B cell (primary cell): Measurements from ENCODE around the gene VILL. TPM values are rescaled to one million over a fixed set of nuclear protein-coding genes. Genes with fewer than 3 reads are reported as not detected.

ENCODE experiments used
- ATAC-seq: fragments of 200-7000 bp; cut with Tn5 transposase; one replicate; pipeline ENCODE4 v1.10.0; 2021; ENCODE audit warnings: low read depth, mild to moderate bottlenecking, moderate number of reproducible peaks, moderate library complexity
- CTCF ChIA-PET: fragments of 350-600 bp; sonication (Branson Sonifier 250); formaldehyde crosslinking; loops from one replicate; lab custom pipeline; 2021; ENCODE audit warnings: antibody characterized with exemption, inconsistent platforms; lab: Charles Lee
- POLR2A ChIA-PET: fragments of 350-600 bp; sonication (Branson Sonifier 250); formaldehyde crosslinking; loops from one replicate; lab custom pipeline; 2021; ENCODE audit warnings: antibody characterized with exemption; lab: Charles Lee
- DNase-seq: peaks from one replicate; pipeline ENCODE4 v3.0.0; 2013
- H2AFZ ChIP-seq: 2 replicates; pipeline ENCODE4 v1.6.1; 2012; ENCODE audit warnings: mild to moderate bottlenecking, low read depth, low read length; ENCODE audit not compliant: insufficient read depth, poor library complexity, severe bottlenecking
- H3K27ac ChIP-seq, 2 donors: 1 replicate in 1 of 2; 2 replicates in 1 of 2; pipeline ENCODE4 v1.5.1; 2012 to 2013; ENCODE audit warnings: low read length in 2 of 2, mild to moderate bottlenecking in 2 of 2, moderate library complexity in 1 of 2
- H3K27me3 ChIP-seq, 4 experiments: fragments of 200-600 bp in 1 of 4; sonication (generic) in 1 of 4; replicated peaks in 1 of 4; 1 replicate in 2 of 4; 2 replicates in 2 of 4; pipeline versions ENCODE4 v1.6.1 to v1.7.0; 2013 to 2016; ENCODE audit warnings: low read length in 3 of 4, mild to moderate bottlenecking in 2 of 4, mixed read lengths in 1 of 4, moderate library complexity in 1 of 4; ENCODE audit not compliant: insufficient read depth in 4 of 4, control insufficient read depth in 3 of 4; ENCODE audit errors: control extremely low read depth in 1 of 4
- H3K36me3 ChIP-seq, 2 experiments: replicated peaks in 1 of 2; 1 replicate in 1 of 2; 2 replicates in 1 of 2; pipeline versions ENCODE4 v1.6.1 to v1.7.1; 2013; ENCODE audit warnings: low read length in 1 of 2; ENCODE audit not compliant: insufficient read depth in 2 of 2, control insufficient read depth in 1 of 2; ENCODE audit errors: control extremely low read depth in 1 of 2, extremely low read depth in 1 of 2
- H3K4me1 ChIP-seq, 2 donors: fragments of 200-600 bp in 1 of 2; sonication (generic) in 1 of 2; 1 replicate in 1 of 2; 2 replicates in 1 of 2; pipeline versions ENCODE4 v1.5.1 to v1.6.1; 2013 to 2017; ENCODE audit warnings: low read length in 2 of 2; ENCODE audit not compliant: control insufficient read depth in 2 of 2, insufficient read depth in 2 of 2
- H3K4me2 ChIP-seq: replicated peaks from 2 replicates; pipeline ENCODE3; 2012; ENCODE audit warnings: mild to moderate bottlenecking, low read depth, low read length; ENCODE audit not compliant: poor library complexity, severe bottlenecking
- H3K4me3 ChIP-seq, 5 experiments: fragments of 200-600 bp in 1 of 5; sonication (generic) in 1 of 5; 1 replicate in 3 of 5; 2 replicates in 2 of 5; pipeline versions ENCODE4 v1.5.1 to v1.7.0; 2011 to 2016; ENCODE audit warnings: low read length in 4 of 5, mild to moderate bottlenecking in 4 of 5, low read depth in 2 of 5, control low read depth in 1 of 5, moderate library complexity in 1 of 5; ENCODE audit not compliant: insufficient read depth in 1 of 5; ENCODE audit errors: control extremely low read depth in 1 of 5, extremely low read depth in 1 of 5
- H3K79me2 ChIP-seq: fragments of 200-600 bp; sonication (generic); one replicate; pipeline ENCODE4 v1.6.0; 2016; ENCODE audit warnings: low read length; ENCODE audit not compliant: control insufficient read depth, insufficient read depth
- H3K9ac ChIP-seq: fragments of 200-600 bp; sonication (generic); 2 replicates; pipeline ENCODE4 v1.6.1; 2017; ENCODE audit warnings: mild to moderate bottlenecking, low read length, moderate library complexity
- H3K9me3 ChIP-seq, 3 donors: one replicate each; pipeline versions ENCODE4 v1.6.1 to v1.7.1; 2013; ENCODE audit warnings: low read length in 2 of 3; ENCODE audit not compliant: control insufficient read depth in 2 of 3, insufficient read depth in 1 of 3; ENCODE audit errors: control extremely low read depth in 1 of 3
- H4K20me1 ChIP-seq: 2 replicates; pipeline ENCODE4 v1.6.0; 2012; ENCODE audit warnings: mild to moderate bottlenecking, low read length; ENCODE audit not compliant: insufficient read depth, control insufficient read depth, poor library complexity, severe bottlenecking
- H3K27ac Mint-ChIP-seq: one replicate; pipeline ENCODE4 v1.8.0; 2021; ENCODE audit warnings: mixed read lengths
- H3K27me3 Mint-ChIP-seq: one replicate; pipeline ENCODE4 v1.8.0; 2021; ENCODE audit warnings: mixed read lengths
- H3K4me1 Mint-ChIP-seq: one replicate; pipeline ENCODE4 v1.8.0; 2021; ENCODE audit warnings: mixed read lengths
- H3K4me3 Mint-ChIP-seq: one replicate; pipeline ENCODE4 v1.8.0; 2021; ENCODE audit warnings: mixed read lengths
- H3K9me3 Mint-ChIP-seq: one replicate; pipeline ENCODE4 v1.8.0; 2022; ENCODE audit warnings: mixed read lengths; ENCODE audit not compliant: insufficient read depth
- CTCF ChIP-seq: fragments of 200-600 bp; IDR thresholded peaks from one replicate; pipeline ENCODE4 v1.8.0; 2022; ENCODE audit warnings: antibody characterized with exemption, mild to moderate bottlenecking
- EZH2 ChIP-seq: IDR thresholded peaks from 2 replicates; pipeline ENCODE4 v1.6.1; 2012; ENCODE audit warnings: borderline replicate concordance, low read depth, mild to moderate bottlenecking, moderate library complexity, low read length; ENCODE audit not compliant: insufficient read depth, poor library complexity, severe bottlenecking
- WGBS: methylation state at CpG from one replicate; pipeline ENCODE4 v1.1.5; 2013; ENCODE audit warnings: missing lambda C conversion rate; ENCODE audit not compliant: insufficient coverage; 5-methylcytosine and 5-hydroxymethylcytosine counted together
- intact Hi-C: fragments of 100-400 bp; cut with micrococcal nuclease; formaldehyde crosslinking; loops from one replicate; pipeline ENCODE4 v1.10.0; 2022
- polyA plus RNA-seq: library from polyadenylated mRNA; depleted of rRNA; stranded (reverse); fragments of >200 nt; gene quantifications from 2 replicates; pipeline ENCODE4 v1.2.3, GENCODE V29; 2012
- total RNA-seq, 2 donors: library from RNA; stranded (reverse); fragments of 120-200 nt in 1 of 2; gene quantifications; 1 replicate in 1 of 2; 2 replicates in 1 of 2; pipeline versions ENCODE4 v1.2.3 to v1.2.4, GENCODE V29; 2013 to 2022

VILL gene
- total and polyA plus RNA-seq, 2 donors (not counting 1 experiment from before 2014, with no cell fraction given): 35.2 to 46.4 TPM

- CTCF ChIA-PET: interaction anchor here (1.0 to 2.6 kb wide), 2 partner anchors 13 to 17 kb away, joined by 4 to 9 read pairs; no protein-coding TSS in a partner anchor
Measured at GRCh38 chr3:37986479-37987314, 3.9 kb upstream of the VILL start.

More at GRCh38 chr3:37986479-37987314, 3.9 kb upstream of the VILL start:
- intact Hi-C loops: no loop called here
- no peak overlapping the region for H3K4me2 ChIP-seq
- 92% methylated on average over 11 of the region's 12 CpGs for WGBS
- no peak overlapping the region for H3K27ac ChIP-seq
- H3K4me3 Mint-ChIP-seq: no peak overlapping the region
- no peaks in the 10 kb centered on the region for H3K4me1 ChIP-seq
- H3K9ac ChIP-seq: no peak overlapping the region
- DNase-seq (no peak), ATAC-seq (no peak)
- POLR2A ChIA-PET: no interaction called here
- no peak overlapping the region for H3K27ac Mint-ChIP-seq
- no peaks in the 10 kb centered on the region for H3K4me1 Mint-ChIP-seq
- no peak overlapping the region for H2AFZ ChIP-seq
- H3K9me3 ChIP-seq: no peaks in the 10 kb centered on the region
- H3K36me3 ChIP-seq: no peaks in the 10 kb centered on the region
- peaks cover 6% of the 10 kb centered on the region for H3K27me3 Mint-ChIP-seq
- H3K9me3 Mint-ChIP-seq: no peaks in the 10 kb centered on the region
- no peaks in the 10 kb centered on the region for H3K79me2 ChIP-seq
- H4K20me1 ChIP-seq: no peaks in the 10 kb centered on the region
- TF ChIP-seq EZH2 (no peak), CTCF (no peak)
- no peak overlapping the region for H3K4me3 ChIP-seq
- no peaks in the 10 kb centered on the region for H3K27me3 ChIP-seq
